ENCODE data around the gene C7orf57.

The C7orf57 gene

DNA sequence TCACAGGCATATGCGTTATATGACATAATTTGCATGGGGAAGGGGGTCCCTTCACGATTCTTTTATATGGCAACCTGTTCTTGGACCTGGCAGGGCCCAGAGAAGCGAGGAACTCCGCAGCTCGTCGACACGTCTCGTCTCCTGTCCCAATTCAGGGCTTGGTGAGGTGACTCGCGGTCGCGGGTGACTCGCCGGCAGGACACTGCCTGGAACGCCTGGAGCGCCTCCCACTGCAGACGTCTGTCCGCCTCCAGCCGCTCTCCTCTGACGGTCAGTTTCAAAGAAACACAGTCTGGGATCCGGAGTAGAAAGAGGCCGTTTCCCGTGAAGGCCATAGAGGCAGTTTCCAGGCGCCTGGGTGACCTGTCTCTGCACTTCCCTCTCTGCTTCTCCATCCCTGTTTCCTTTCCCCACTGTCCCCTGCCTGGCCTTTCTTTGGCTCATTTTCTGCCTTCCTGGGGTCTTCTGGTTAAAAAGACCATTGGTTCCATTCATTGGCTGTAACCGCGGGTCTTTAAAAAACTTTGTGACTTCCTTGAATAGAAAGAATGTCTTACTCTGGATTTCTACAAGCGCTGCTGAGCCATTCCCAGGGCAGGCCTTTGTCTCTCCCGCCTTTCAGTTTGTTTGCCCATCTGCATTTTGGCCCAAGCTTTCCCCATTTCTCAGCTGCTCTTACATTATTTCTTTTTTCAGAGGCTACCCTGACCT is 54.9 kb downstream of the C7orf57 start:
- TF ChIP-seq, protein P1, sequence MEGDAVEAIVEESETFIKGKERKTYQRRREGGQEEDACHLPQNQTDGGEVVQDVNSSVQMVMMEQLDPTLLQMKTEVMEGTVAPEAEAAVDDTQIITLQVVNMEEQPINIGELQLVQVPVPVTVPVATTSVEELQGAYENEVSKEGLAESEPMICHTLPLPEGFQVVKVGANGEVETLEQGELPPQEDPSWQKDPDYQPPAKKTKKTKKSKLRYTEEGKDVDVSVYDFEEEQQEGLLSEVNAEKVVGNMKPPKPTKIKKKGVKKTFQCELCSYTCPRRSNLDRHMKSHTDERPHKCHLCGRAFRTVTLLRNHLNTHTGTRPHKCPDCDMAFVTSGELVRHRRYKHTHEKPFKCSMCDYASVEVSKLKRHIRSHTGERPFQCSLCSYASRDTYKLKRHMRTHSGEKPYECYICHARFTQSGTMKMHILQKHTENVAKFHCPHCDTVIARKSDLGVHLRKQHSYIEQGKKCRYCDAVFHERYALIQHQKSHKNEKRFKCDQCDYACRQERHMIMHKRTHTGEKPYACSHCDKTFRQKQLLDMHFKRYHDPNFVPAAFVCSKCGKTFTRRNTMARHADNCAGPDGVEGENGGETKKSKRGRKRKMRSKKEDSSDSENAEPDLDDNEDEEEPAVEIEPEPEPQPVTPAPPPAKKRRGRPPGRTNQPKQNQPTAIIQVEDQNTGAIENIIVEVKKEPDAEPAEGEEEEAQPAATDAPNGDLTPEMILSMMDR (IDR thresholded peaks at IDR 0.05; ENCODE audit: extremely low read depth, missing control alignments), result no peak
- no peak for DNase-seq (ENCODE audit: low spot score)

DNA sequence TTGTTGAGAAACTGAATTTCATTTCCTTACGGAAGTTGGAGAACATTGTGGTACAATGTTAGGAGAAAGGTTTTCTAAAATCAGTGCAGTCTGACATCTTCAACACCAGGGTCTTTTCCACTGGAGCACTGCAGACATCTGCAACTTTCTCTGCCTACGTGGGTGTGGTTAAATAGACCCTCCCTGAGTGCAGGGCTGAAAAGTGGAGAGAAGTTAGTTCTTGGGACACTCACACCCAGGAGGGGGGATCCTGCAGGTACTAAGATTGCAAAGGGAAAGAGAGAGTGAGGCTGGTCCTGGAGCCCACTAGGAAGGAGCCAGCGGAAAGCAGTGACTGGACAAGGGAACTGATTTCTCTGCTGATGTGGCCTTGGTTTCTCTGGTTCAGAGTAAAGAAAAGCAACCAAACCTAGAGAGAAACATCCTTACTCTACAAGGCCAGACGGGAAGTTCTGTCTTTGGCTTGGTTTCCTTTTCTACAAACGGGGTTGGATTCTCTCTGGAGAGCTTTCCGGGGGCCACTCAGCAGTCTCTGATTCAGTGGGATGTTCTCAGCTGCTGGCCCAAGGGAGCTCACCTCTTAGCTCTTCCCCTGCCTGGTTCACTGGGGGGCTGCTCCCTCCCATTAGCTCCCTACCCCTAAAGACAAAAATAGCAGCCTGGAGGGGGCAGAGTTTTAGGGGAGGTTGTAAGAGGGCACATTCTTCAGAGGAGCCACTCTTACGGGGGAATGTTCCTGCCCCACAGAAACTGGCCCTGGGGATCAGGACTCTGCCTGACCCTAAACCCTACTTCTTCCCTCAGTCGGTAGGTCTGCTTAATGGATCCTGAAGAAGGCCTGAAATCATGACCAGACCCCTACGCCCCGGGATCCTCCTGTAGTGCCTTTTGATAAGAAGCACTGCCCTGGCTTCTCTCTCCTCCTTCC is 56.4 kb downstream of the C7orf57 start:
- TF ChIP-seq, protein P1 (IDR thresholded peaks at IDR 0.05; ENCODE audit: extremely low read depth, missing control alignments), result no peak
- DNase-seq (ENCODE audit: low spot score), result no peak

DNA sequence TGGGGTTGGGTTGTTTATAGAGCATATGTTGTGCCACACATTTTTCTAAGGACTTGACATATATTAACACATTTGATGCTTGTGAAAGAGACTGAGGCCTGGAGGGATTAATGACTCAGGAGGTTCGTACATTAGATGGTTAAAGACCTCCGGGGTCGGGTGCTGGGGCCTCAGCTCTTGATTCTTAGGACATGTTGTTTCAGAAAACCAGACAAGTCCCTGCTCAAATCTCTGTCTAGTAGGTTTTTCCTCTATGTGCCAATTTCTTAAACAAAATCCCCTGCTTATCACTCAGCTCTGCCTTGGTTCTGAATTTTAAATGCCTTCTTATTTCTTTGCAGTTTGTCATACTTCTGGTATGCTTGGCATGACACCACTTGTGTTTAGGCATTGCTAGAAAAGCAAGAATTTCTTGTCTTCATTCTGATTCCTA is 59.5 kb downstream of the C7orf57 start:
- TF ChIP-seq, protein P1 (IDR thresholded peaks at IDR 0.05; ENCODE audit: extremely low read depth, missing control alignments), result no peak
- DNase-seq (ENCODE audit: low spot score), result no peak

DNA sequence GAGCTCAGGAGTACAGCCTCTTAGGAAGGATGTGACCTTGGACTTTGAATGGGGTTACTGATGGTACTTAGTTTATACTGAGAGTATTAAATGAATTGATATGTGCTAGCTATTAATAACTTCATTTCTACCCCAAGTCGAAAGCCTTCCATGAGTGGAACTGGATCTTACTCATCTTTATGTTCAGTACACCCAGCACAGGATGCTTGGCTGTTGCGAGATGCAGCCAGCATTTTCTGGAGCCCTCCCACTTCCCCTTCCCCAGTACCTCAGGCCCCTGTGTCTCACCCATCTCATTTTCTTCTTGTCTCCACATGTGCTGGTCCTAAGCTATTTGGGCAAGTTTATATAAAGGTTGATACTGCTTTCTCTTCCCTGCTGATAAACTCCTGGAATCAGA is 60.9 kb downstream of the C7orf57 start:
- DNase-seq (ENCODE audit: low spot score), result no peak
- TF ChIP-seq, protein P1 (IDR thresholded peaks at IDR 0.05; ENCODE audit: extremely low read depth, missing control alignments), result no peak

DNA sequence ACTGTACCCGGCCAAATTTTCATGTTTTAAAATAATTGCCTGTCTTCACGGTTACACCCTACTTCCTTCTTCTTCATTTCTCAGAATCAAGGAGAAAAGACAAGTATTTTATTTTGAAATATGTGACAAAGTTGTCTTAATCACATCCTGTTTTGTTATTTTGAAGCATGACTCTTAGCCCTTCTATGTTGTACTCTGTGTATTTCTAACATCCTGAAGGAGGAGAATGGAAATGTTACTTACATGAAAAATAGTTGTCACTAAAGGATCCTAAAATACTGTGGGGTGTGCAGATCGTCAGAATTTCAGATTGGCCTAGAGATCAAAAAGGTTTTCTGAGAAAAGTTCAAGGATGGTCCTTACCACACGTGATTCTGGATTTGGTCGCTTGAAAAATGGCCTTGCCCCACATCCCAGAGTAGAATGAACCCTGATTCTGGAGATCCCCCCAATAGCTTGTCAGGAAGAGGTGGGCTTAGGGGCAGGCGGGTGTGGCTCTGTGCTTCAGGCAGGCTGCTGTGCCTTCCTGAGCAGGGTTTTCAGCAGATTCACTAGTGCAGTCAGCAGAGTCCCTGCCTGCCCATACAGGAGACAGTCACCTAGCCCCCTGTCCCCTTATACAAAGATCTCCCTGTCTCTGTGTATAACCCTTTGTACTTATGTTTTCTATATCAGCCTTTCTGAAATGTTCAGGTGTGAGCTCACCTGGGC is 62.3 kb downstream of the C7orf57 start:
- no peak for DNase-seq (ENCODE audit: low spot score)
- TF ChIP-seq, protein P1 (IDR thresholded peaks at IDR 0.05; ENCODE audit: extremely low read depth, missing control alignments), result no peak

DNA sequence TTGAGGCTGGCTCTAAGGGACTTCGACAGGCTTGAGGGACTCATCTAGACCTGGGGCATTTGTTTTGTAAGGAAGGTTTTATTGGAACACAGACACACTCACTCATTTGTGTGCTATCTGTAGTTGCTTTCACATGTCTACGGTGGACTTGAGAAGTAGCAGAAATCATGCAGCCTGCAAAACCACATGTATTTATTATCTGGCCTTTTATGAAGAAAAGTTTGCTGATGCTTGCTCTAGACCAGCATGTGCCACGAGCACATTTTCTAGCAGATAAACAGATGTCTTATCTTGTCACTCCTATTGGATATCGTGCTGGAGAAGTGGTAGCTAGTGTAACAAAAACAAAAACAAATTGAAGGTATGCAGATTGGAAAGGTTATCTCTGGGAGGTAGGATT is 63.5 kb downstream of the C7orf57 start:
- TF ChIP-seq, protein P1 (IDR thresholded peaks at IDR 0.05; ENCODE audit: extremely low read depth, missing control alignments), result no peak
- DNase-seq (ENCODE audit: low spot score), result no peak

All from GM20000 (cell line).